H1 (cell line): ENCODE results near the gene GPN2. TPM values are rescaled to one million over a fixed set of nuclear protein-coding genes. Genes with fewer than 3 reads are reported as not detected.
A peak's percentile ranks its signal among the peaks of the same experiment; 100 is the strongest.

Experiments
- CTCF ChIA-PET: fragments of 300-600 bp; sonication (Branson Sonifier 250); formaldehyde crosslinking; loops from one replicate; lab custom pipeline; 2021; ENCODE audit not compliant: partially characterized antibody; lab: Charles Lee
- POLR2A ChIA-PET: fragments of 300-600 bp; sonication (Branson Sonifier 250); formaldehyde crosslinking; loops from one replicate; lab custom pipeline; 2021; ENCODE audit warnings: inconsistent platforms; ENCODE audit not compliant: partially characterized antibody; lab: Charles Lee
- DNase-seq, 2 experiments: peaks; one replicate each; pipeline versions ENCODE4 v3.0.0 to v3.0.0-alpha.2; 2010 to 2022; ENCODE audit warnings: low spot score in 2 of 2, low read depth in 1 of 2, mixed read lengths in 1 of 2
- FAIRE-seq: peaks from 2 replicates; lab custom pipeline; 2011; peaks lifted over from hg19 to GRCh38; lab: Jason Lieb, UNC
- H2AFZ ChIP-seq: 2 replicates; pipeline ENCODE4 v1.8.1; 2012; ENCODE audit warnings: low read length, inconsistent platforms
- H2AK5ac ChIP-seq: 2 replicates; pipeline ENCODE4 v1.6.1; 2013; ENCODE audit warnings: low read depth, low read length
- H2BK120ac ChIP-seq: replicated peaks from 2 replicates; pipeline ENCODE3; 2013; ENCODE audit warnings: low read depth, low read length, inconsistent platforms
- H2BK12ac ChIP-seq: 2 replicates; pipeline ENCODE4 v1.6.1; 2013; ENCODE audit warnings: low read depth, low read length
- H2BK15ac ChIP-seq: 2 replicates; pipeline ENCODE4 v1.6.1; 2013; ENCODE audit warnings: low read length
- H2BK20ac ChIP-seq: 2 replicates; pipeline ENCODE4 v1.6.1; 2013; ENCODE audit warnings: low read length
- H2BK5ac ChIP-seq: 2 replicates; pipeline ENCODE4 v1.6.1; 2013; ENCODE audit warnings: low read depth, low read length
- H3K14ac ChIP-seq: 2 replicates; pipeline ENCODE4 v1.6.1; 2013; ENCODE audit warnings: inconsistent platforms; ENCODE audit not compliant: insufficient read length
- H3K18ac ChIP-seq: 2 replicates; pipeline ENCODE4 v1.6.1; 2013; ENCODE audit warnings: low read length; ENCODE audit errors: extremely low read depth
- H3K23ac ChIP-seq: 2 replicates; pipeline ENCODE4 v1.6.1; 2013; ENCODE audit warnings: inconsistent platforms; ENCODE audit not compliant: insufficient read length
- H3K23me2 ChIP-seq: 2 replicates; pipeline ENCODE4 v1.6.1; 2013; ENCODE audit warnings: low read depth, low read length
- H3K27ac ChIP-seq: 2 replicates; pipeline ENCODE4 v1.6.1; 2011; ENCODE audit warnings: low read depth, low read length, inconsistent platforms
- H3K27me3 ChIP-seq, 4 experiments: replicated peaks in 1 of 4; 1 replicate in 1 of 4; 2 replicates in 3 of 4; pipeline versions ENCODE4 v1.6.1 to v1.8.1; 2011 to 2013; ENCODE audit warnings: low read length in 3 of 4, mild to moderate bottlenecking in 3 of 4, inconsistent platforms in 2 of 4, mixed read lengths in 2 of 4, moderate library complexity in 1 of 4; ENCODE audit not compliant: control insufficient read depth in 3 of 4, insufficient read depth in 3 of 4; ENCODE audit errors: extremely low read depth in 1 of 4
- H3K36me3 ChIP-seq, 4 experiments: 2 replicates each; pipeline versions ENCODE4 v1.6.1 to v1.8.1; 2011 to 2013; ENCODE audit warnings: mild to moderate bottlenecking in 4 of 4, low read length in 3 of 4, moderate library complexity in 2 of 4, control low read depth in 1 of 4, inconsistent platforms in 1 of 4; ENCODE audit not compliant: insufficient read depth in 4 of 4, control insufficient read depth in 2 of 4
- H3K4ac ChIP-seq: replicated peaks from 2 replicates; pipeline ENCODE3; 2013; ENCODE audit warnings: low read length, low read depth, mixed read lengths, inconsistent platforms; ENCODE audit not compliant: insufficient read length
- H3K4me1 ChIP-seq, 4 experiments: replicated peaks in 1 of 4; 1 replicate in 1 of 4; 2 replicates in 3 of 4; pipeline versions ENCODE4 v1.6.1 to v1.8.1; 2011 to 2013; ENCODE audit warnings: low read length in 3 of 4, inconsistent platforms in 2 of 4, mixed read lengths in 1 of 4; ENCODE audit not compliant: insufficient read depth in 4 of 4, control insufficient read depth in 3 of 4
- H3K4me2 ChIP-seq, 2 experiments: 2 replicates each; pipeline versions ENCODE4 v1.6.1 to v1.8.1; 2011 to 2013; ENCODE audit warnings: low read depth in 2 of 2, low read length in 2 of 2, control low read depth in 1 of 2, inconsistent platforms in 1 of 2, mild to moderate bottlenecking in 1 of 2; ENCODE audit not compliant: insufficient read depth in 1 of 2
- H3K4me3 ChIP-seq, 4 experiments: fragments of 200-600, 300-600 bp in 1 of 4; sonication (generic), shearing (Covaris generic), sonication (Bioruptor Twin) in 1 of 4; 2 replicates each; pipeline versions ENCODE4 v1.5.1 to v1.8.1; 2011 to 2016; ENCODE audit warnings: low read length in 4 of 4, low read depth in 3 of 4, control low read depth in 2 of 4, inconsistent platforms in 2 of 4, mild to moderate bottlenecking in 2 of 4, mixed read lengths in 1 of 4, moderate library complexity in 1 of 4; ENCODE audit not compliant: insufficient read depth in 2 of 4; ENCODE audit errors: extremely low read depth in 1 of 4
- H3K56ac ChIP-seq: replicated peaks from 2 replicates; pipeline ENCODE3; 2013; ENCODE audit warnings: low read depth, mild to moderate bottlenecking, mixed read lengths, low read length, inconsistent platforms; ENCODE audit not compliant: insufficient read length
- H3K79me1 ChIP-seq: 2 replicates; pipeline ENCODE4 v1.6.1; 2013; ENCODE audit warnings: low read depth, low read length, control low read depth
- H3K79me2 ChIP-seq, 2 experiments: 2 replicates each; pipeline versions ENCODE4 v1.6.1 to v1.8.1; 2012 to 2013; ENCODE audit warnings: low read length in 2 of 2, mild to moderate bottlenecking in 2 of 2, inconsistent platforms in 1 of 2; ENCODE audit not compliant: insufficient read depth in 2 of 2, control insufficient read depth in 1 of 2
- H3K9ac ChIP-seq, 4 experiments: replicated peaks in 1 of 4; 1 replicate in 1 of 4; 2 replicates in 3 of 4; pipeline versions ENCODE4 v1.6.1 to v1.8.1; 2011 to 2013; ENCODE audit warnings: low read depth in 3 of 4, low read length in 3 of 4, control low read depth in 2 of 4, mild to moderate bottlenecking in 2 of 4, moderate library complexity in 2 of 4, inconsistent platforms in 1 of 4; ENCODE audit errors: extremely low read depth in 1 of 4
- H3K9me3 ChIP-seq, 2 experiments: 2 replicates each; pipeline versions ENCODE4 v1.6.1 to v1.8.1; 2012 to 2013; ENCODE audit warnings: mild to moderate bottlenecking in 2 of 2, moderate library complexity in 2 of 2, control low read depth in 1 of 2, inconsistent platforms in 1 of 2, low read depth in 1 of 2, low read length in 1 of 2, mixed read lengths in 1 of 2; ENCODE audit not compliant: insufficient read depth in 2 of 2
- H4K20me1 ChIP-seq, 2 experiments: replicated peaks in 1 of 2; 2 replicates each; pipeline versions ENCODE3 to v1.8.1; 2011 to 2013; ENCODE audit warnings: inconsistent platforms in 2 of 2, low read length in 2 of 2, mild to moderate bottlenecking in 1 of 2; ENCODE audit not compliant: insufficient read depth in 2 of 2, control insufficient read depth in 1 of 2
- H4K5ac ChIP-seq: 2 replicates; pipeline ENCODE4 v1.6.1; 2013; ENCODE audit warnings: low read length, low read depth, mixed read lengths, inconsistent platforms; ENCODE audit not compliant: insufficient read length
- H4K8ac ChIP-seq: 2 replicates; pipeline ENCODE4 v1.8.0; 2013; ENCODE audit warnings: mild to moderate bottlenecking, moderate library complexity, low read length, inconsistent platforms; ENCODE audit not compliant: insufficient read depth; ENCODE audit errors: extremely low read depth
- H4K91ac ChIP-seq: replicated peaks from 2 replicates; pipeline ENCODE3; 2013; ENCODE audit warnings: low read length, mixed read lengths, inconsistent platforms; ENCODE audit not compliant: insufficient read length
- CHD1 ChIP-seq: IDR thresholded peaks from 2 replicates; pipeline ENCODE4 v1.6.1; 2012; ENCODE audit warnings: low read depth, low read length, improper control_type of control experiment
- E2F6 ChIP-seq: IDR thresholded peaks from 2 replicates; pipeline ENCODE4 v1.6.1; 2012; ENCODE audit warnings: inconsistent platforms
- EP300 ChIP-seq, 2 experiments: IDR thresholded peaks; 1 replicate in 1 of 2; 2 replicates in 1 of 2; pipeline ENCODE4 v1.6.1; 2011 to 2012; ENCODE audit warnings: low read depth in 2 of 2, low read length in 2 of 2, mild to moderate bottlenecking in 2 of 2, borderline replicate concordance in 1 of 2, inconsistent platforms in 1 of 2, moderate library complexity in 1 of 2
- FOSL1 ChIP-seq: IDR thresholded peaks from 2 replicates; pipeline ENCODE4 v1.6.1; 2011; ENCODE audit warnings: mild to moderate bottlenecking, low read depth, low read length, moderate library complexity; ENCODE audit not compliant: insufficient read depth
- GTF2F1 ChIP-seq: IDR thresholded peaks from 2 replicates; pipeline ENCODE4 v1.6.1; 2012; ENCODE audit warnings: low read depth, low read length, improper control_type of control experiment, borderline replicate concordance
- MAX ChIP-seq: IDR thresholded peaks from 2 replicates; pipeline ENCODE4 v1.6.1; 2012; ENCODE audit warnings: inconsistent platforms
- SIRT6 ChIP-seq: IDR thresholded peaks from one replicate; pipeline ENCODE4 v1.7.1; 2012; ENCODE audit warnings: low read length, inconsistent platforms
- SP2 ChIP-seq: IDR thresholded peaks from 2 replicates; pipeline ENCODE4 v1.6.1; 2012; ENCODE audit warnings: mild to moderate bottlenecking, low read length, inconsistent platforms
- SP4 ChIP-seq: IDR thresholded peaks from 2 replicates; pipeline ENCODE4 v1.6.1; 2012; ENCODE audit warnings: low read length, inconsistent platforms
- YY1 ChIP-seq: IDR thresholded peaks from 2 replicates; pipeline ENCODE4 v1.6.1; 2011; ENCODE audit warnings: low read depth, mild to moderate bottlenecking, low read length
- WGBS, 2 experiments: shearing (Covaris generic) in 1 of 2; methylation state at CpG; one replicate each; pipeline versions ENCODE4 v1.1.6 to v1.1.7; 2013 to 2015; ENCODE audit warnings: low lambda C conversion rate in 2 of 2, mixed read lengths in 2 of 2, inconsistent platforms in 1 of 2, low coverage in 1 of 2, missing lambda C conversion rate in 1 of 2; ENCODE audit not compliant: insufficient replicate concordance in 2 of 2, insufficient coverage in 1 of 2, insufficient read length in 1 of 2; ENCODE audit errors: extremely low coverage in 1 of 2, missing lambda C conversion rate in 1 of 2; 5-methylcytosine and 5-hydroxymethylcytosine counted together
- polyA plus RNA-seq, 7 experiments: library from polyadenylated mRNA; depleted of rRNA in 3 of 7; stranded (reverse) in 5 of 7; unstranded in 2 of 7; fragments of >200 nt in 5 of 7; fragments of 200-250 nt in 2 of 7; gene quantifications; 1 replicate in 5 of 7; 2 replicates in 1 of 7; 4 replicates in 1 of 7; pipeline versions ENCODE4 v1.2.1 to v1.2.3, GENCODE V29; 2011 to 2013; ENCODE audit warnings: missing spikeins in 2 of 7, mixed read lengths in 2 of 7
- total RNA-seq: library from RNA; stranded (reverse); fragmentation: NEBNext Ultra II Directional; extraction: Animal tissue kit (Norgen Biotek cat#: 25700); gene quantifications from 2 replicates; pipeline ENCODE4 v1.2.1, GENCODE V29; 2021

Gene GPN2
- total and polyA plus RNA-seq, 2 of the 8 experiments (the other 6 are each of a cell fraction or from before 2014, with no cell fraction given), result 27.3 to 36.8 TPM

GRCh38 chr1:26921540-26922430 lies 31.7 kb upstream of the GPN2 start, which contains the start of gene NUDC:
Gene NUDC, plus strand, starts transcription at chr1:26921743. Its CDS starts 106 bp downstream, at chr1:26921849.
- ChIA-PET CTCF (interaction anchor here (1.0 kb wide), 1 partner anchor 242 kb away, joined by 3 read pairs; no protein-coding TSS in a partner anchor), POLR2A (interaction anchor here (0.7 to 2.2 kb wide), 16 partner anchors 9 to 422 kb away, joined by 3 to 13 read pairs (median 4); partner anchors contain the start of genes GPATCH3 and NR0B2)
- Histone ChIP-seq H3K79me2 (peaks cover 12 to 32% of the 10 kb centered on the region in 2 experiments), H3K4me3 (peak within 1 kb of the TSS; percentile 70 to 88 (median 82)), H3K4ac (no peak within 1 kb of the TSS), H2BK15ac (0 out of 2 replicates have a peak within 1 kb of the TSS, but pooled peaks have one; percentile 40), H3K14ac (no peak within 1 kb of the TSS), H4K91ac (peak within 1 kb of the TSS; percentile 26), H3K36me3 (peaks cover 10 to 31% (median 21%) of the 10 kb centered on the region in 4 experiments), H3K79me1 (peaks cover 11% of the 10 kb centered on the region), H3K4me2 (peak within 1 kb of the TSS; percentile 81 to 91), H3K4me1 (peaks cover 0 to 6% (median 4%) of the 10 kb centered on the region in 4 experiments; a peak in 3 of 7 replicates), H4K5ac (peak within 1 kb of the TSS; percentile 70), H2AK5ac (peak within 1 kb of the TSS; percentile 54; the same call in 1 of the 2 replicates), H4K8ac (peak within 1 kb of the TSS; percentile 96; the same call in 1 of the 2 replicates), H3K23me2 (peaks cover 9% of the 10 kb centered on the region), H3K56ac (no peak within 1 kb of the TSS), H3K27me3 (no peaks in the 10 kb centered on the region), H2AFZ (peak within 1 kb of the TSS; percentile 63), H3K18ac (peak within 1 kb of the TSS; percentile 93; the same call in 1 of the 2 replicates), H3K23ac (no peak within 1 kb of the TSS), H3K9ac (peak within 1 kb of the TSS; percentile 76 to 92 (median 86)), H2BK20ac (no peak within 1 kb of the TSS), H3K27ac (peak within 1 kb of the TSS; percentile 90), H2BK5ac (peak within 1 kb of the TSS; percentile 88; the same call in 1 of the 2 replicates), H2BK12ac (no peak within 1 kb of the TSS; the same call in 1 of the 2 replicates), H3K9me3 (no peaks in the 10 kb centered on the region), H4K20me1 (peaks cover 0 to 7% of the 10 kb centered on the region in 2 experiments), H2BK120ac (no peak within 1 kb of the TSS)
- FAIRE-seq (peak; percentile 73), DNase-seq (peak; percentile 88 to 92)
- WGBS, 2 experiments, result 3% methylated on average over 75 of the region's 83 CpGs; no CpG with 5 or more reads in 1 of the 2 experiments
- TF ChIP-seq MAX, result peak; percentile 93
- TF ChIP-seq SP2, result peak; percentile 39; the same call in 1 of the 2 replicates
- no peak for TF ChIP-seq SP4
- peak; percentile 92 for TF ChIP-seq E2F6
- no peak for TF ChIP-seq SIRT6
- TF ChIP-seq FOSL1, result no peak
- no peak for TF ChIP-seq YY1
- TF ChIP-seq GTF2F1, result 0 out of 2 replicates have a peak, but pooled peaks have one; percentile 8
- TF ChIP-seq CHD1, result no peak
- TF ChIP-seq EP300 (IDR thresholded peaks at IDR 0.05; ENCODE audit: borderline replicate concordance in 1 of 2, low read depth in 2 of 2, low read length in 2 of 2), result no peak
